ENCODE data around the gene NDUFV1.

Gene NDUFV1

GRCh38 chr11:67640758-67641337 is 34.1 kb downstream of the NDUFV1 start:
- no peak for DNase-seq

DNA sequence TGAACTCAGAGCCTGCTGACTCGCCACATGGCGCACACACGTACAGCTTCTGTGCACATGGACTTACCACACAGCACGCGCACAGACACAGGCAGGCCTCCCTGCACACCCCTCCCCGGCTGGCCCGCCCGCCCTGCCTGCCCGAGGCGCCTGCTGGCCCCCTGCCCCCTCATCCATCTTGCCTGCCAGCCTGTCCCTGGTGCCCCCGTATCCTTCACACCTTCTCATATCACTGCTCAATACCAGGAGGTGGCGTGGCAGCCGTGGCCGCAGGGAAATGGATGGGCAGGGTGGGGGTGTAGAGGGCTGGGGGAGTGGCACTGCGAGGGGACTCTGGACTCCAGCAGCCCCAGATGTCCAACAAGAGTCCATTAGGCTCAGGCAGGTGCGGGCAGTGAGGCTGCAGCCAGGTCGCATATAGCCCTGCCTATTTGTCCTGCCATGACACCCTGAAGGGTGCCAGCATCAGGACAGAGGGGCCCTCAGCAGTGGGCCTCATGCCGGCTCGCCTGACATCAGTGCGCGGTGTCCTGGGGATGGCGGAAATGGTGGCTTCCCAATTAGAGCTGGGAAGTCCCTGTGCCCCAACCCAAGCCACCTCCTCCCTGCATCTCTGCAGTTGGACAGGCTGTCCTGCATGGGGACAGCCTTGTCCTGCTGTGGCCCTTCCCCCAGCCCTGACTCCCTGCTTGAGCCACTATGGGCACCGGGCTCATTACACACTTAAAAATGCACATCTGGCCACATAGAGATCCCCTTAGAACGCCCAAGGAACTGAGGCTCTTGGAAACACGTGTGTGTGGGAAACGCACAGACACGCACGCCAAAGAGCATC is 34.8 kb downstream of the NDUFV1 start:
- DNase-seq: no peak

GRCh38 chr11:67642173-67643120 is 35.7 kb downstream of the NDUFV1 start:
- no peak for DNase-seq

- DNase-seq: no peak
These were observed 37.3 kb downstream of the NDUFV1 start for GRCh38 chr11:67644042-67644441.

GRCh38 chr11:67644472-67645418 is 38.0 kb downstream of the NDUFV1 start:
- DNase-seq: no peak

DNA sequence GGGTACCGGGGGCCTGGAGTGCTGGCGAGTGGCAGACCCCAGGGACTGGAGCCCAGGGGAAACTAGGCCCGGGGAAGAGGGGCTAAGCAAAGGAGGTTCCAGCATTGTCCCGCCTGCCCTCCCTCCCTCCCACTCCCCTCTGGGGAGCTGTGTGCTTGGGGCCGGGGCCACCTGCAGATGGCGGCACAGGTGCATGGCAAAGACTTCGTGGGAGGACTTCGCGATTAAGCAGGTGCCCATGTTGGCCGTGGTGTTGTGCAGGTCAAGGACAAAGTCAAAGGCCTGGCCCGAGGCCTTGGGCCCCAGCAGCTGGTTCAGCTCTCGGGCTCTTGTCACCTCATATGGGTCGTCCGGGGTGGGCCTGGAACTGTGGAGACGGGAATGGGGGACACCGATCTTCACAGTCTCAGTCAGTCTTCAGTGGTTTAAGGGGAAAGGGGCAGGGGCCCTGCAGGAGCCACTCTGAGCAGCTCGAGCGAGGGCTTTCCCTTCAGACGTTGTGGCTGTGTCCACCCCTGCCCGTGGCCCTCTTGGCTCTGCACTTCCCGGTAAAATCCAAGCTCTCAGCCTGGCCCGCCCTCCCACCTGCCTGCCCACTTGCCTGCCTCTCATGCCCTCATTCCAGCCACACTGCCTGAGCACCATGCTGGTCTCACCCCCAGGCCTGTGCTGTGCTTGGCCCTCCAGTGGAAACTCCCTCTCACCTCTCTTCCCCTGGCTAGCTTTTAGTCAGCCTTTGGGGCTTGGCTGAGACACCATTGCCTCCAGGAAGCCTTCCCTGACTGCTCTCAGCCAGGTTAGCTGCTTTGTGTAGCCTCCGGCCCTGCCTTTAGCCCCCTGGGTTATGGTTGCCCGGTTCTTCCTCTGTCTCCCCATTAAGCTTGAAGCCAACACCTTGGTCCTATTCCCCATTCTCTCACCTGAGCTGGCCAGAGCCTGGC is 39.1 kb downstream of the NDUFV1 start:
- no peak for DNase-seq

DNA sequence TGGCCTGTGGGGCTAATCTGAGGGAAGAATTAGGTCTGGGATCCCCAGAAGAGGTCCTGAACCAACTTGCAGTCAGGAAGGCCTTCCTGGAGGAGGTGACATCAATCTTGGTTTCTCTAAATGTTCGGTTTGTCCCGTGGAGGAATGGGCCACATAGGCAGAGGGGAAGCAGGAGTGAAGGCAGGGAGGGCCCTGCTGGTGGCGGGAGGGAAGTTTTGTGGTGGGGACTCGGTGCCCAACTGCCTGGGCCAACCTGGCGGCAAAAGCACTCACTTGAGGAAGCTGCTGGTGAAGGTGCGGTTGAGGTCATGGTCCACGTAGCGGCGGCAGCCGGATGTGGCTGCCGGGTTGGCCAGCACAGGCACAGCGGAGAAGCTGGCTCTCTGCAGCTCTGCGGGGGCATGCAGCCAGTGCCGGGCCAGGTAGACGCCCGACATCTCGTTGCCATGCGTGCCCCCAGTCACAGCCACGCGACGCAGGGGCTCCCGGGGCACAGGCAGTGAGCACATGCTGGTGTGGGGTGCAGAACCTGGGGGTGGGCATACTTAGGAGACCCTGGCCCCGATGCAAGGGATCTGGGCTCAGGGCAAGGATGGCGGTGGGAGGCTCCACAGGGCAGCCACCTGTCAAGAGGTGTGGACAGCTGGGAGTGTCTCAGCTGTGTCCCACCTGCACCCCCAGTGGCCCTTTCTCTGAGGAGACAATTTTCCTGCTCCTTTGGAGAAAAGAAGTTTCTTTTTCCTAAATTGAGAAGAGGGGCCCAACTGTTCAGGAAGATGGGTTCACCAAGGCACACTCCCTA is 40.0 kb downstream of the NDUFV1 start:
- peak in 1 of 2 donors; percentile 26 for DNase-seq

DNA sequence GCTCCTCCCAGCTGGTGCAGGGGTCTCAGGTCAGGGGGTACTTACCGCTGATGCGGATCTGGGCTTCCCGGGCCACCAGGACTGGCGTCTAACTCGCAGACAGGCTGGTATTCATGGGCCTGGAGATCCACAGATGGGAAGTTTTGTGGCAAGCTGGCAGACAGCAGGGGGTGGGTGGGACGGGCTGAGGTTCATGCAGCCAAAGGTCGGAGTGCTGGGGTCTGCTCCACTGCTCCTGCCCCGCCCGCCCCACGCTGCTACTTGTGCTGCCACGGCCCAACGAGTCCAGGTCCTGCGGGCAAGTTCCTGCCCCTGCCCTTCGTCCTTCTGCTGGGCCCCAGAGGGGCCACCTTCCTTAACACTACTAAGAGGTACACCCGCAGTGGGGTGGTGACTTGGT is 40.7 kb downstream of the NDUFV1 start:
- DNase-seq: no peak

- peak; percentile 24 to 42 for DNase-seq
These were observed 41.5 kb downstream of the NDUFV1 start for GRCh38 chr11:67648140-67648795.

- DNase-seq: no peak
These were observed 42.3 kb downstream of the NDUFV1 start for GRCh38 chr11:67648796-67649613.

DNA sequence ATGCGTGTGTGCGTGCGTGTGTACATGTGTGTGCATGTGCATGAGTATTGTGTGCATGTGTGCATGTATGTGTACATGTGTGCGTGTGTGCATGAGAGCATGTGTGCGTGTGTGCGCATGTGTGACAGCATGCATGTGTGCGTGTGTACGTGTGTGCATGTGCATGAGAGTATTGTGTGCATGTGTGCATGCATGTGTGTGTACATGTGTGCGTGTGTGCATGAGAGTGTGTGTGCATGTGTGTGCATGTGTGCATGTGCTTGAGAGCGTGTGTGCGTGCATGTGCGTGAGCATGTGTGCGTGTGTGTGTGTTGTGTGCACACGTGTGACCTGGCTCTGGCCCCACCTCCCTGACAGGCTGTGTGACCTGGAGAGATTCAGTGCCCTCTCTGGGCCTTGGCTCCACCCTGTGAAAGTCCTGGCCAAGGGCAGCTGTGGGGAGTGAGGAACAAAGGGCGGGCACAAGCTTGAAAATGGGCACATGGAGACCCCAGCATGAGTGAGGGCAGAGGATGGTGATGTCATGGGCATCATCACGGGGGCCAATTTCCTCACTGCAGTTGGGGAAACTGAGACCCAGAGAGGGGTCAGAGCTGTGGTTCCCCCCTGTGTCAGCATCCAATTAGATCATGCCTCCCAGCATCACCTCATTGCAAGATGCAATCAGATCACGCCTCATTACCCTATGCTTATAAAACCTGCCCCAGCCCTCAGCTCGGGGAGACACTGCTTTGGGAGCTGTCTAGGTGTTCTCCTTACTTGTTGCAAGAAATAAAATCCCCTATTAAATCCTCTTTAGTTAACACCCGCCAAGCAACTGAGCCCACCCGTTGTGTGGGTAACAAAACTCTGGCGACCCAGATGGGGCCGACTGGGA is 43.1 kb downstream of the NDUFV1 start:
- DNase-seq: no peak

GRCh38 chr11:67651976-67652781 is 45.4 kb downstream of the NDUFV1 start:
- no peak for DNase-seq

GRCh38 chr11:67652965-67653845 is 46.5 kb downstream of the NDUFV1 start:
- no peak for DNase-seq

- DNase-seq: no peak
These were observed 47.5 kb downstream of the NDUFV1 start for GRCh38 chr11:67654225-67654624.

DNA sequence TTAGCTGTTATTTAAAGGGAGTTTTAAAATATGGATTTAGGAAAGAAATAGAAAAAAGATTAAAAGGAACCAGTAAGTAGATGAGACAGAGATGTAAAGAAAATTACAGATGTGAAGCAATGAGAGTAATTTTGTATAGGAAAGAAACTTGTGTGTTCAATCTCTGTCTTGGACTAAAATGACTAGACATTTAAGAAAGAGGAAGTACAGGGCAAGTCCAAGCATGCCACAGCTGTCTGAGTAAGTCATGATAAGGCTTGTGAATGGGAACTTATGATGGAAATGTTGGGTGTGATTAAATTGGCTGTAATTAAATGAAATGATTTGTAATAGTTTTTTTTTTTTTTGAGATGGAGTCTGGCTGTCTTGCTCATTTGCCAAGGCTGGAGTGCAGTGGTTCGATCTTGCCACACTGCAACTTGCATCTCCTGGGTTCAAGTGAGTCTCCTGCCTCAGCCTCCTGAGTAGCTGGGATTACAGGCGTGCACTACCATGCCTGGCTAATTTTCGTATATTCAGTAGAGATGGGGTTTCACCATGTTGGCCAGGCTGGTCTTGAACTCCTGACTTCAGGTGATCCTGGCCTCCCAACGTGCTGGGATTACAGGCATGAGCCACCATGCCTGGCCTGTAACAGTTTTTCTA is 49.7 kb downstream of the NDUFV1 start:
- DNase-seq: no peak

All from stimulated activated CD4-positive, alpha-beta T cell treated with anti-CD3 and anti-CD28 coated beads, Interleukin-2, amount 100 ng/mL, for 48 hours (primary cell).